Measurements from ENCODE around the gene PRAMEF4.
"Not testable (repeated sequence)": the region's sequence is repeated elsewhere in the genome, so short reads cannot be mapped to it uniquely, and the experiment has no call there.

- TF ChIP-seq CTCF (conservative IDR thresholded peaks at IDR 0.05; ENCODE audit: low read depth, low read length); EZH2 (IDR thresholded peaks at IDR 0.05; ENCODE audit: borderline replicate concordance, low read depth, low read length, poor library complexity, severe bottlenecking): not testable (repeated sequence)
Observed at GRCh38 chr1:12848620-12849019, 37.4 kb downstream of the PRAMEF4 start, which contains the start of gene HNRNPCL1.

Measured in A673 (cell line).